Panc1 (cell line): ENCODE data around the gene GLB1L3. TPM values are rescaled to one million over a fixed set of nuclear protein-coding genes. Genes with fewer than 3 reads are reported as not detected.

Experiments
- ATAC-seq: fragments of 200-7000 bp; cut with Tn5 transposase; 2 replicates; pipeline ENCODE4 v1.9.1; 2020; ENCODE audit warnings: mild to moderate bottlenecking, moderate library complexity
- BruUV-seq: library from RNA; stranded (reverse); fragments of 400-500 nt; replicated peaks from 2 replicates; lab custom pipeline; 2021; lab: Mats Ljungman, UMichigan
- CTCF ChIA-PET: fragments of 300-600 bp; sonication (Branson Sonifier 250); formaldehyde crosslinking; loops from one replicate; lab custom pipeline; 2022; ENCODE audit warnings: antibody characterized with exemption; lab: Charles Lee
- POLR2A ChIA-PET: fragments of 300-600 bp; sonication (Branson Sonifier 250); formaldehyde crosslinking; loops from one replicate; lab custom pipeline; 2022; ENCODE audit warnings: antibody characterized with exemption; lab: Charles Lee
- DNase-seq: peaks from one replicate; pipeline ENCODE4 v3.0.0-alpha.2; 2010; ENCODE audit warnings: low read depth, low spot score
- H3K27ac ChIP-seq: 2 replicates; pipeline ENCODE4 v1.5.1; 2011; ENCODE audit warnings: mild to moderate bottlenecking, low read length, inconsistent platforms
- H3K27me3 ChIP-seq: fragments of 200-500 bp; sonication (Bioruptor generic); 2 replicates; pipeline ENCODE4 v1.6.0; 2014; ENCODE audit warnings: low read length, inconsistent platforms; ENCODE audit not compliant: control insufficient read depth, insufficient read depth
- H3K36me3 ChIP-seq: fragments of 200-500 bp; sonication (Bioruptor generic); 2 replicates; pipeline ENCODE4 v1.5.1; 2014; ENCODE audit warnings: inconsistent platforms, mild to moderate bottlenecking, low read length, moderate library complexity; ENCODE audit not compliant: control insufficient read depth, insufficient read depth
- H3K4me1 ChIP-seq: 2 replicates; pipeline ENCODE4 v1.5.1; 2011; ENCODE audit warnings: inconsistent platforms, mild to moderate bottlenecking, low read length, moderate library complexity; ENCODE audit not compliant: control insufficient read depth, insufficient read depth
- H3K4me3 ChIP-seq, 2 experiments: 2 replicates each; pipeline ENCODE4 v1.5.1; 2011 to 2012; ENCODE audit warnings: low read depth in 2 of 2, low read length in 2 of 2, mild to moderate bottlenecking in 2 of 2, inconsistent platforms in 1 of 2, moderate library complexity in 1 of 2
- H3K9me3 ChIP-seq: fragments of 200-500 bp; sonication (Bioruptor generic); 2 replicates; pipeline ENCODE4 v1.5.1; 2014; ENCODE audit warnings: low read depth, mild to moderate bottlenecking, inconsistent platforms, low read length, moderate library complexity; ENCODE audit not compliant: control insufficient read depth, insufficient read depth
- POLR2AphosphoS5 ChIP-seq: IDR thresholded peaks from 2 replicates; pipeline ENCODE4 v1.6.1; 2012; ENCODE audit warnings: mild to moderate bottlenecking, low read depth, low read length, moderate library complexity
- SIN3A ChIP-seq: IDR thresholded peaks from 2 replicates; pipeline ENCODE4 v1.6.1; 2012; ENCODE audit warnings: low read depth, mild to moderate bottlenecking, low read length, moderate library complexity, borderline replicate concordance; ENCODE audit not compliant: insufficient read depth
- TCF7L2 ChIP-seq: IDR thresholded peaks from 2 replicates; pipeline ENCODE4 v1.6.1; 2011; ENCODE audit warnings: mild to moderate bottlenecking, low read depth, low read length, inconsistent platforms
- in situ Hi-C: cut with HindIII; loops from 2 replicates; pipeline ENCODE4 v1.10.0; 2016; ENCODE audit warnings: low sequenced_read_pairs, low pct_unique_long_range_greater_than_20kb
- intact Hi-C: fragments of 100-400 bp; cut with micrococcal nuclease; formaldehyde crosslinking; loops from one replicate; pipeline ENCODE4 v1.10.0; 2022; ENCODE audit not compliant: unreplicated experiment
- total RNA-seq: library from RNA; stranded (reverse); gene quantifications from one replicate; pipeline ENCODE4 v1.2.1, GENCODE V29; 2021; ENCODE audit not compliant: unreplicated experiment
- TF ChIP-seq, protein P1 (sequence below): fragments of 450-650 bp; IDR thresholded peaks from 2 replicates; pipeline ENCODE4 v1.5.1; 2017; ENCODE audit warnings: mild to moderate bottlenecking
- TF ChIP-seq, protein P2 (sequence below), 2 experiments: IDR thresholded peaks; 2 replicates each; pipeline ENCODE4 v1.6.1; 2011 to 2012; ENCODE audit warnings: low read depth in 2 of 2, control low read depth in 1 of 2, low read length in 1 of 2, mild to moderate bottlenecking in 1 of 2, moderate library complexity in 1 of 2; ENCODE audit not compliant: insufficient read depth in 1 of 2

GLB1L3 gene
- total RNA-seq, 1 experiment from 2014 or later, result not detected

DNA sequence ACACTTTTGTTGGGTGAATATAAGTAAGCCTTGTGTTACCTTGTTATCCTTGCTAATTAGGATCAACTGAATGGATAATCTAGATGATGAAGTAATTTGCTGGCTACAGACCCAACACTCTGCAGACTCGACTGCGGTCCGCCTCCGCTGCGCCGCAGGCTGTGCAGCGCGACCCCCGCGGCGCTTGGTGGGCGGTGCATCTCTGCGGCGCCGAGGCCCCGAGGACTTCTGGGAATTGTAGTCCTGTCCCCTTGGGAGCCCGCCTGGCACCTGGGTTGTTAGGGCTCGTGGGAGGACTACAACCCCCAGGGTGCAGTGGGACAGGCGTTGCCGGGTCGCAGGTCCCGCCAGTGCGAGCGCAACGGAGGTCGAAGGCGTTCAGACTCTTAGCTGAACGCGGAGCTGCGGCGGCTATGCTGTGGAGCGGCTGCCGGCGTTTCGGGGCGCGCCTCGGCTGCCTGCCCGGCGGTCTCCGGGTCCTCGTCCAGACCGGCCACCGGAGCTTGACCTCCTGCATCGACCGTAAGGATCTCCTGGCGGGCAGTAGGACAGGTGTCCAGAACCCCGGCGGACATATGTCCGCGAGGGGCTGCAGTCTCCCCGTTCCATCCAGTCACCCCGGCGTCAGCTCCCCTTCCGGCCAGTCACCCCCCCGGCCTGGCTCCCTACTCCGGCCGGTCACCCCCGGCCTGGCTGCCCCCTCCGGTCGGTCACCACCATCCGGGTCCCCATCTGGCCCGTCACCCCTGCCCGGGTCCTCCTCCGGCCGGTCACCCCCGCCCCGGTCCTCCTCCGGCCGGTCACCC, 22.8 kb upstream of the GLB1L3 start, which contains the start of the genes ACAD8 and THYN1:
Gene ACAD8, plus strand, starts transcription at position 381 of the 806 bp plus-strand sequence. Its CDS starts 33 bp downstream, at position 414.
Gene THYN1, minus strand, starts transcription at position 165 of the 806 bp plus-strand sequence. CDS start 470 bp downstream, outside the sequence.
- CTCF ChIA-PET, result interaction anchor here (1.2 kb wide), 1 partner anchor 8 kb away, joined by 4 read pairs; no protein-coding TSS in a partner anchor
- peak within 1 kb of the TSS; percentile 96 for H3K27ac ChIP-seq

DNA sequence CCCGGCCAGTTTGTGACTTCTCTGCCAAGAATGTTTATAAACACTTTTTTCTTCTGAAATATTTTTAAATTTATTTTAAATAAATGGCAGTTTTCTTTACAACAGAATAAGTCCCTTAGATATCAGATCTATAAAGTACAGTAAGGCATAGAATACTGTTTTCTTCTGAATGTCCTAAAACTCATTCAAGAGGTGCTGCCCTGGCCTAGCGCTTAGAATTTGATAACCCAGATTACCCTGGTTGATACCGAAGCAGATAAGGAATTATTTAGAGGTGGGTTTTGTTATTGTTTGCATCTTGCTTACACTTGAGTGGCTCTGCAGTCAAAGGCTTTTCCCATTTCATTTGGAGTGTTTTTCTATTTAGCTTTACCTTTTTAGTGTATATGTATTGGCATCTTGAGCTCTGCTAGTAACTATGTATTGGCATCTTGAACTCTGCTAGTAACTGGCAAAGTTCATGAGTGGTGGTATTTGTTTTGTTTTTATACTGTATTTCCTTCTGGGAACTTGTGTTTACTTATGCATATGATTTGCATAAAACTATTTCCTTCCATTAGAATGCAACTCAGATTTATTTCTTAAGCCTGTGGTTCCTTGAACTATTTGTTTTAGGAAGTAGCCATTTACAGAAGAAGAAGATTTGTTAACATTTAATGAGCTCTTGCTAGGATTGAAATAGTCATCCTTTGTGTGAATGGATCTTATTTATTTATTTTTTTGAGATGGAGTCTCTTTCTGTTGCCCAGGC, 21.6 kb upstream of the GLB1L3 start:
- Histone ChIP-seq H3K36me3 (no peaks in the 10 kb centered on the region), H3K27ac (peak overlapping the region; percentile 73), H3K27me3 (no peaks in the 10 kb centered on the region), H3K9me3 (no peaks in the 10 kb centered on the region), H3K4me1 (peaks cover 17% of the 10 kb centered on the region), H3K4me3 (peak overlapping the region; percentile 99)
- TF ChIP-seq POLR2AphosphoS5 (no peak), TCF7L2 (no peak), SIN3A (no peak)
- TF ChIP-seq, protein P1, sequence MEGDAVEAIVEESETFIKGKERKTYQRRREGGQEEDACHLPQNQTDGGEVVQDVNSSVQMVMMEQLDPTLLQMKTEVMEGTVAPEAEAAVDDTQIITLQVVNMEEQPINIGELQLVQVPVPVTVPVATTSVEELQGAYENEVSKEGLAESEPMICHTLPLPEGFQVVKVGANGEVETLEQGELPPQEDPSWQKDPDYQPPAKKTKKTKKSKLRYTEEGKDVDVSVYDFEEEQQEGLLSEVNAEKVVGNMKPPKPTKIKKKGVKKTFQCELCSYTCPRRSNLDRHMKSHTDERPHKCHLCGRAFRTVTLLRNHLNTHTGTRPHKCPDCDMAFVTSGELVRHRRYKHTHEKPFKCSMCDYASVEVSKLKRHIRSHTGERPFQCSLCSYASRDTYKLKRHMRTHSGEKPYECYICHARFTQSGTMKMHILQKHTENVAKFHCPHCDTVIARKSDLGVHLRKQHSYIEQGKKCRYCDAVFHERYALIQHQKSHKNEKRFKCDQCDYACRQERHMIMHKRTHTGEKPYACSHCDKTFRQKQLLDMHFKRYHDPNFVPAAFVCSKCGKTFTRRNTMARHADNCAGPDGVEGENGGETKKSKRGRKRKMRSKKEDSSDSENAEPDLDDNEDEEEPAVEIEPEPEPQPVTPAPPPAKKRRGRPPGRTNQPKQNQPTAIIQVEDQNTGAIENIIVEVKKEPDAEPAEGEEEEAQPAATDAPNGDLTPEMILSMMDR, result no peak
- TF ChIP-seq, protein P2, sequence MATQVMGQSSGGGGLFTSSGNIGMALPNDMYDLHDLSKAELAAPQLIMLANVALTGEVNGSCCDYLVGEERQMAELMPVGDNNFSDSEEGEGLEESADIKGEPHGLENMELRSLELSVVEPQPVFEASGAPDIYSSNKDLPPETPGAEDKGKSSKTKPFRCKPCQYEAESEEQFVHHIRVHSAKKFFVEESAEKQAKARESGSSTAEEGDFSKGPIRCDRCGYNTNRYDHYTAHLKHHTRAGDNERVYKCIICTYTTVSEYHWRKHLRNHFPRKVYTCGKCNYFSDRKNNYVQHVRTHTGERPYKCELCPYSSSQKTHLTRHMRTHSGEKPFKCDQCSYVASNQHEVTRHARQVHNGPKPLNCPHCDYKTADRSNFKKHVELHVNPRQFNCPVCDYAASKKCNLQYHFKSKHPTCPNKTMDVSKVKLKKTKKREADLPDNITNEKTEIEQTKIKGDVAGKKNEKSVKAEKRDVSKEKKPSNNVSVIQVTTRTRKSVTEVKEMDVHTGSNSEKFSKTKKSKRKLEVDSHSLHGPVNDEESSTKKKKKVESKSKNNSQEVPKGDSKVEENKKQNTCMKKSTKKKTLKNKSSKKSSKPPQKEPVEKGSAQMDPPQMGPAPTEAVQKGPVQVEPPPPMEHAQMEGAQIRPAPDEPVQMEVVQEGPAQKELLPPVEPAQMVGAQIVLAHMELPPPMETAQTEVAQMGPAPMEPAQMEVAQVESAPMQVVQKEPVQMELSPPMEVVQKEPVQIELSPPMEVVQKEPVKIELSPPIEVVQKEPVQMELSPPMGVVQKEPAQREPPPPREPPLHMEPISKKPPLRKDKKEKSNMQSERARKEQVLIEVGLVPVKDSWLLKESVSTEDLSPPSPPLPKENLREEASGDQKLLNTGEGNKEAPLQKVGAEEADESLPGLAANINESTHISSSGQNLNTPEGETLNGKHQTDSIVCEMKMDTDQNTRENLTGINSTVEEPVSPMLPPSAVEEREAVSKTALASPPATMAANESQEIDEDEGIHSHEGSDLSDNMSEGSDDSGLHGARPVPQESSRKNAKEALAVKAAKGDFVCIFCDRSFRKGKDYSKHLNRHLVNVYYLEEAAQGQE (IDR thresholded peaks at IDR 0.05; ENCODE audit: insufficient read depth in 1 of 2, low read depth in 2 of 2, low read length in 1 of 2), result no peak
- ChIA-PET CTCF (interaction anchor here (0.5 to 1.2 kb wide), 3 partner anchors 7 to 232 kb away, joined by 3 to 25 read pairs (median 4); no protein-coding TSS in a partner anchor), POLR2A (interaction anchor here (0.6 to 0.7 kb wide), 2 partner anchors 30 to 204 kb away, joined by 3 to 5 read pairs; partner anchors contain the start of gene VPS26B)
- DNase-seq (no peak), ATAC-seq (no peak)
- in situ Hi-C loops (no loop called here), intact Hi-C loops (no loop called here)
- BruUV-seq, result TSS peak; percentile 64

More for the DNA sequence above, 22.8 kb upstream of the GLB1L3 start, which contains the start of the genes ACAD8 and THYN1:
- DNase-seq (peak; percentile 85), ATAC-seq (peak; percentile 100)
- H3K9me3 ChIP-seq, result no peaks in the 10 kb centered on the region
- H3K27me3 ChIP-seq, result no peaks in the 10 kb centered on the region
- in situ Hi-C loops (no loop called here), intact Hi-C loops (loop anchor here (2.0 kb wide), 1 partner anchor 29 kb away; the partner anchor contains the start of gene VPS26B)
- no TSS peak for BruUV-seq
- POLR2A ChIA-PET, result interaction anchor here (0.8 kb wide), 1 partner anchor 30 kb away, joined by 3 read pairs; the partner anchor contains the start of gene NCAPD3
- H3K4me1 ChIP-seq, result peaks cover 17% of the 10 kb centered on the region
- peak within 1 kb of the TSS; percentile 99 for H3K4me3 ChIP-seq
- peak; percentile 18; the same call in 1 of the 2 replicates for TF ChIP-seq TCF7L2
- TF ChIP-seq, protein P2 (IDR thresholded peaks at IDR 0.05; ENCODE audit: insufficient read depth in 1 of 2, low read depth in 2 of 2, low read length in 1 of 2), result no peak
- TF ChIP-seq, protein P1, result no peak
- TF ChIP-seq SIN3A, result 0 out of 2 replicates have a peak, but pooled peaks have one; percentile 49
- TF ChIP-seq POLR2AphosphoS5, result peak; percentile 60; the same call in 1 of the 2 replicates
- no peaks in the 10 kb centered on the region for H3K36me3 ChIP-seq
